SK-N-SH (cell line): ENCODE measurements around the gene SLAMF9. TPM values are rescaled to one million over a fixed set of nuclear protein-coding genes. Genes with fewer than 3 reads are reported as not detected.

ENCODE experiments used
- CTCF ChIA-PET: fragments of 300-600, 350-600 bp; formaldehyde crosslinking; extraction: SDS; loops from one replicate; lab custom pipeline; 2021; lab: Yijun Ruan, JAX
- POLR2A ChIA-PET: fragments of 350-600 bp; sonication (Branson Sonifier 250); formaldehyde crosslinking; extraction: SDS; loops from one replicate; lab custom pipeline; 2020; ENCODE audit warnings: antibody characterized with exemption, inconsistent platforms; lab: Yijun Ruan, JAX
- DNase-seq: peaks from one replicate; pipeline ENCODE4 v3.0.0; 2012
- H2AFZ ChIP-seq: fragments of 200-600 bp; sonication (generic); 2 replicates; pipeline ENCODE4 v1.8.1; 2016; ENCODE audit warnings: antibody characterized with exemption, mild to moderate bottlenecking, low read depth
- H3F3A ChIP-seq: fragments of 200-600 bp; sonication (generic); replicated peaks from 2 replicates; pipeline ENCODE3; 2016; ENCODE audit warnings: antibody characterized with exemption, mild to moderate bottlenecking; ENCODE audit not compliant: insufficient read depth
- H3K27ac ChIP-seq, 2 experiments: fragments of 200-500 bp in 1 of 2; fragments of 200-600 bp in 1 of 2; sonication (Bioruptor generic) in 1 of 2; sonication (generic), shearing (Covaris generic) in 1 of 2; 2 replicates each; pipeline versions ENCODE4 v1.5.1 to v1.6.1; 2014 to 2016; ENCODE audit warnings: low read depth in 2 of 2, inconsistent platforms in 1 of 2, low read length in 1 of 2, mild to moderate bottlenecking in 1 of 2, mixed read lengths in 1 of 2
- H3K27me3 ChIP-seq: fragments of 200-600 bp; sonication (generic), shearing (Covaris generic); 2 replicates; pipeline ENCODE4 v1.6.1; 2016; ENCODE audit warnings: mixed run types; ENCODE audit not compliant: insufficient read depth
- H3K36me3 ChIP-seq, 2 experiments: fragments of 200-500 bp in 1 of 2; fragments of 200-600 bp in 1 of 2; sonication (Bioruptor generic) in 1 of 2; sonication (generic) in 1 of 2; replicated peaks in 1 of 2; 2 replicates each; pipeline versions ENCODE3 to v1.5.1; 2014 to 2016; ENCODE audit warnings: low read length in 1 of 2, mild to moderate bottlenecking in 1 of 2; ENCODE audit not compliant: insufficient read depth in 2 of 2, control insufficient read depth in 1 of 2
- H3K4me1 ChIP-seq, 2 experiments: fragments of 200-500 bp in 1 of 2; fragments of 200-600 bp in 1 of 2; sonication (Bioruptor generic) in 1 of 2; sonication (generic), shearing (Covaris generic) in 1 of 2; 2 replicates each; pipeline versions ENCODE4 v1.5.1 to v1.6.1; 2014 to 2016; ENCODE audit warnings: low read depth in 1 of 2, low read length in 1 of 2, mixed run types in 1 of 2; ENCODE audit not compliant: insufficient read depth in 2 of 2, control insufficient read depth in 1 of 2
- H3K4me2 ChIP-seq: fragments of 200-600 bp; sonication (generic), shearing (Covaris generic); 2 replicates; pipeline ENCODE4 v1.6.1; 2017; ENCODE audit warnings: mixed run types
- H3K4me3 ChIP-seq, 2 experiments: fragments of 200-500 bp in 1 of 2; fragments of 200-600 bp in 1 of 2; sonication (Bioruptor generic) in 1 of 2; sonication (generic), shearing (Covaris generic) in 1 of 2; 2 replicates each; pipeline versions ENCODE4 v1.5.1 to v1.8.1; 2014 to 2016; ENCODE audit warnings: low read depth in 2 of 2, inconsistent platforms in 1 of 2, low read length in 1 of 2, mild to moderate bottlenecking in 1 of 2, mixed read lengths in 1 of 2, moderate library complexity in 1 of 2
- H3K79me2 ChIP-seq: fragments of 200-600 bp; sonication (generic); 2 replicates; pipeline ENCODE4 v1.8.1; 2017; ENCODE audit warnings: mild to moderate bottlenecking; ENCODE audit not compliant: insufficient read depth
- H3K9ac ChIP-seq: fragments of 200-600 bp; sonication (generic); 2 replicates; pipeline ENCODE4 v1.6.1; 2017; ENCODE audit warnings: mixed run types
- H3K9me2 ChIP-seq: fragments of 200-600 bp; sonication (generic); 2 replicates; pipeline ENCODE4 v1.6.1; 2017; ENCODE audit warnings: mixed run types
- H3K9me3 ChIP-seq: fragments of 200-600 bp; sonication (generic); 2 replicates; pipeline ENCODE4 v1.6.1; 2017; ENCODE audit warnings: mixed run types, mild to moderate bottlenecking, moderate library complexity
- H4K20me1 ChIP-seq: fragments of 200-600 bp; sonication (generic); 2 replicates; pipeline ENCODE4 v1.6.1; 2017; ENCODE audit warnings: mild to moderate bottlenecking, mixed run types; ENCODE audit not compliant: insufficient read depth
- CHD2 ChIP-seq: fragments of 150-350 bp; IDR thresholded peaks from 2 replicates; pipeline ENCODE4 v1.6.1; 2018; ENCODE audit warnings: low read length; ENCODE audit not compliant: partially characterized antibody
- ELF1 ChIP-seq: IDR thresholded peaks from 2 replicates; pipeline ENCODE4 v1.4.0; 2012
- EP300 ChIP-seq, 2 experiments: IDR thresholded peaks; 2 replicates each; pipeline versions ENCODE4 v1.4.0 to v1.6.1; 2012; ENCODE audit warnings: borderline replicate concordance in 1 of 2, low read depth in 1 of 2, low read length in 1 of 2
- EZH2phosphoT487 ChIP-seq: fragments of 200-600 bp; sonication (generic); IDR thresholded peaks from 2 replicates; pipeline ENCODE4 v1.6.1; 2017; ENCODE audit warnings: low read depth, mixed run types, mild to moderate bottlenecking, antibody characterized with exemption, moderate library complexity, borderline replicate concordance
- FOSL2 ChIP-seq: IDR thresholded peaks from 2 replicates; pipeline ENCODE4 v1.4.0; 2012; ENCODE audit warnings: low read depth, mild to moderate bottlenecking, moderate library complexity, borderline replicate concordance
- FOXM1 ChIP-seq: IDR thresholded peaks from 2 replicates; pipeline ENCODE4 v1.4.0; 2012; ENCODE audit warnings: low read depth, mild to moderate bottlenecking
- GATA2 ChIP-seq: sonication (generic); formaldehyde crosslinking; IDR thresholded peaks from 2 replicates; pipeline ENCODE4 v1.5.0; 2020; ENCODE audit warnings: mild to moderate bottlenecking, missing genetic modification reagents
- JUND ChIP-seq: IDR thresholded peaks from 2 replicates; pipeline ENCODE4 v1.4.0; 2012
- MXI1 ChIP-seq: IDR thresholded peaks from 2 replicates; pipeline ENCODE4 v1.6.1; 2012; ENCODE audit warnings: mild to moderate bottlenecking, low read depth, low read length, improper control_type of control experiment
- NFIC ChIP-seq: IDR thresholded peaks from 2 replicates; pipeline ENCODE4 v1.4.0; 2012; ENCODE audit warnings: borderline replicate concordance
- NRF1 ChIP-seq: IDR thresholded peaks from 2 replicates; pipeline ENCODE4 v1.6.1; 2012; ENCODE audit warnings: low read depth, mild to moderate bottlenecking, low read length
- POLR2AphosphoS5 ChIP-seq: IDR thresholded peaks from 2 replicates; pipeline ENCODE4 v1.6.1; 2012; ENCODE audit warnings: low read depth, low read length
- RAD21 ChIP-seq: IDR thresholded peaks from 2 replicates; pipeline ENCODE4 v1.6.1; 2012; ENCODE audit warnings: mild to moderate bottlenecking, low read length
- SMC3 ChIP-seq: IDR thresholded peaks from 2 replicates; pipeline ENCODE4 v1.6.1; 2012; ENCODE audit warnings: low read depth, low read length, improper control_type of control experiment
- TAF1 ChIP-seq: IDR thresholded peaks from 2 replicates; pipeline ENCODE4 v1.6.1; 2012; ENCODE audit warnings: low read depth, mild to moderate bottlenecking, low read length, moderate library complexity, borderline replicate concordance
- WGBS: methylation state at CpG from one replicate; pipeline ENCODE4 v1.1.6; 2017; ENCODE audit warnings: low lambda C conversion rate; 5-methylcytosine and 5-hydroxymethylcytosine counted together
- polyA plus RNA-seq, 3 experiments: library from polyadenylated mRNA; depleted of rRNA; stranded (reverse); fragments of >200 nt; gene quantifications; 2 replicates each; pipeline ENCODE4 v1.2.3, GENCODE V29; 2012
- TF ChIP-seq, protein P1 (sequence below): fragments of 150-350 bp; IDR thresholded peaks from 2 replicates; pipeline ENCODE4 v1.6.1; 2017; ENCODE audit warnings: antibody characterized with exemption, low read length, low read depth, borderline replicate concordance
- TF ChIP-seq, protein P2 (sequence below): IDR thresholded peaks from 2 replicates; pipeline ENCODE4 v1.4.0; 2012; ENCODE audit warnings: low read depth, borderline replicate concordance
- TF ChIP-seq, protein P3 (sequence below): IDR thresholded peaks from 2 replicates; pipeline ENCODE4 v1.4.0; 2012; ENCODE audit warnings: low read depth
- TF ChIP-seq, protein P4 (sequence below): IDR thresholded peaks from 2 replicates; pipeline ENCODE4 v1.6.1; 2012; ENCODE audit warnings: mild to moderate bottlenecking, low read depth, low read length, moderate library complexity
- TF ChIP-seq, protein P5 (sequence below): IDR thresholded peaks from 2 replicates; pipeline ENCODE4; 2012

SLAMF9 gene
- polyA plus RNA-seq, 1 of the 3 experiments (the other 2 are of a cell fraction), result 0.12 TPM

DNA sequence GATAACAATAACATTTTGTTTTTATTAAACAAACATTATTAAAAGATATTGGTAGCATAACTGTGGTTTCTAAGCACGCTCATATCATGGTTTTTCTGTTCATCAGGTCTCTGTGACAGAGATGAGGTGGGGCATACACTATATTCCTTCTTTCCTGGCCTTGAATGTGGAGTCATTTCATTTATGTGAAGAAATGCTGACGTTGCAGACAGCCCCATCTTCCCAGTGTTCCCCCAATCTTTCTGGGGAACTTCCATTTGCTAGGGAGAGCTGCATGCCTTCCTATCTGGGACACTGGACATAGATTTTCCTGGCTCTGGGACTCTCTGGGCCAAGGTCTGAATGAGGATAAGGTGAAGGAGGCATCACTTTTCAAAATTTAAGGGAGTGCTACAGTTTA is 47.4 kb upstream of the SLAMF9 start (continued):
- TF ChIP-seq, protein P1, sequence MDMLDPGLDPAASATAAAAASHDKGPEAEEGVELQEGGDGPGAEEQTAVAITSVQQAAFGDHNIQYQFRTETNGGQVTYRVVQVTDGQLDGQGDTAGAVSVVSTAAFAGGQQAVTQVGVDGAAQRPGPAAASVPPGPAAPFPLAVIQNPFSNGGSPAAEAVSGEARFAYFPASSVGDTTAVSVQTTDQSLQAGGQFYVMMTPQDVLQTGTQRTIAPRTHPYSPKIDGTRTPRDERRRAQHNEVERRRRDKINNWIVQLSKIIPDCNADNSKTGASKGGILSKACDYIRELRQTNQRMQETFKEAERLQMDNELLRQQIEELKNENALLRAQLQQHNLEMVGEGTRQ, result no peak
- TF ChIP-seq NRF1, result no peak
- TF ChIP-seq CHD2, result no peak
- no peak for TF ChIP-seq POLR2AphosphoS5
- TF ChIP-seq, all 33 proteins: peak for 0

DNA sequence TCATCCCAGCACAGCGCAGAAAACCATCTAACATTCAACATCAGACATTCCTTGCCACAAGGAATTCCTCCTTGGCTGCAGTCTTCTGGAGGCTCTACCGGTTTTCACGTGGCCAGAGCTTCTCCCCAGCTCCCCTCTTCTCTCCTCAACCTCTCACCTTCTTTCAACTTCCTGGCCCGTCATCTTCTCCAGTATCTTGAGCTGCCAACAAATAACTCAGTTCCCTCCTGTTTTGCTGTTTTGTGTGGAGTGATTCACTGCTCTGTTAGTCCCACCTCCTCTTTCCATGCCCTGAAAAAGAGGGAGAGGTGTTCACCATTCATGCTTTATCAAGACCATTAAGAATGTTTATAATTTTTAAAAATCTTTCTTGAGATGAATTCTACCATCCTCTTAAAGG is 45.2 kb upstream of the SLAMF9 start:
- POLR2A ChIA-PET, result no interaction called here
- Histone ChIP-seq H3K9ac (no peak overlapping the region), H3K27me3 (no peaks in the 10 kb centered on the region)
- CTCF ChIA-PET, result interaction anchor here (1.0 to 1.9 kb wide), 5 partner anchors 8 to 86 kb away, joined by 3 to 15 read pairs (median 3); partner anchors contain the start of gene TAGLN2
- no peak for TF ChIP-seq CHD2
- TF ChIP-seq, protein P2, sequence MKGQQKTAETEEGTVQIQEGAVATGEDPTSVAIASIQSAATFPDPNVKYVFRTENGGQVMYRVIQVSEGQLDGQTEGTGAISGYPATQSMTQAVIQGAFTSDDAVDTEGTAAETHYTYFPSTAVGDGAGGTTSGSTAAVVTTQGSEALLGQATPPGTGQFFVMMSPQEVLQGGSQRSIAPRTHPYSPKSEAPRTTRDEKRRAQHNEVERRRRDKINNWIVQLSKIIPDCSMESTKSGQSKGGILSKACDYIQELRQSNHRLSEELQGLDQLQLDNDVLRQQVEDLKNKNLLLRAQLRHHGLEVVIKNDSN, result no peak
- no peak for TF ChIP-seq EZH2phosphoT487
- TF ChIP-seq NFIC, result no peak
- no peak for TF ChIP-seq SMC3
- TF ChIP-seq GATA2 (CRISPR knock-in tag), result no peak
- TF ChIP-seq FOXM1, result no peak
- no peak for TF ChIP-seq ELF1
- TF ChIP-seq, all 33 proteins: peak for 0
- H3K36me3 ChIP-seq, result no peaks in the 10 kb centered on the region
- H3K9me3 ChIP-seq, result no peaks in the 10 kb centered on the region
- H3K79me2 ChIP-seq, result no peaks in the 10 kb centered on the region
- H2AFZ ChIP-seq, result peak overlapping the region; percentile 75; the same call in 1 of the 2 replicates
- H3K9me2 ChIP-seq, result no peaks in the 10 kb centered on the region
- WGBS, result 41% methylated on average over 4 of the region's 4 CpGs
- no peak overlapping the region for H3K4me2 ChIP-seq
- H3K27ac ChIP-seq, result no peak overlapping the region
- no peak for DNase-seq
- H4K20me1 ChIP-seq, result no peaks in the 10 kb centered on the region
- peaks cover 10% of the 10 kb centered on the region for H3F3A ChIP-seq
- no peak overlapping the region for H3K4me3 ChIP-seq
- H3K4me1 ChIP-seq, result no peaks in the 10 kb centered on the region

DNA sequence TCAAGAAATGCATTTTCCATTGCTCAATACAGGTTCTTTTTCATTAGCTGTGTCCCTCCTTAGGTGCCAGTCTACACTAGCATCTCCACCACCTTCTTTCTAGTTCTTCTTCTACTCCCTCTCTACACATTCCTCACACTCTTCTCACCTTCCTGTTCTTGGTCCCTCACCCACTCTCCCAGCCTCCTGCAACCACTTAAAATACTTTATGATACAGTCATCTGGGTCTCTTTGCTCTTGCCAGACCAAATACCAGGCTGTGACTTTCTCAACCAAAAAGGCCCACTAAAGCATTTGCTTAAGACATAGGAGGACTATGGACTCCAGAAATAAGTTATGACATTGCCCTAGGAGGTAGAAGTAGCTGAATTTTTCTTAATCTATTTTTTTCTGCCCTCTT is 42.6 kb upstream of the SLAMF9 start:
- H3K27ac ChIP-seq, result peak overlapping the region; percentile 59 to 78; a peak in 3 of 4 replicates
- no peaks in the 10 kb centered on the region for H3K4me1 ChIP-seq
- no peaks in the 10 kb centered on the region for H3K9me2 ChIP-seq
- H3K9ac ChIP-seq, result no peak overlapping the region
- POLR2A ChIA-PET, result no interaction called here
- no peaks in the 10 kb centered on the region for H4K20me1 ChIP-seq
- H3K4me3 ChIP-seq, result no peak overlapping the region
- H3K36me3 ChIP-seq, result no peaks in the 10 kb centered on the region
- DNase-seq, result no peak
- H2AFZ ChIP-seq, result no peak overlapping the region
- H3F3A ChIP-seq, result peaks cover 14% of the 10 kb centered on the region
- CTCF ChIA-PET, result interaction anchor here (0.8 to 6.3 kb wide), 2 partner anchors 9 to 10 kb away, joined by 3 to 65 read pairs; no protein-coding TSS in a partner anchor
- H3K27me3 ChIP-seq, result no peaks in the 10 kb centered on the region
- H3K79me2 ChIP-seq, result no peaks in the 10 kb centered on the region
- H3K9me3 ChIP-seq, result no peaks in the 10 kb centered on the region
- H3K4me2 ChIP-seq, result peak overlapping the region; percentile 43; the same call in 1 of the 2 replicates
- TF ChIP-seq TAF1 (0 out of 2 replicates have a peak, but pooled peaks have one; percentile 23), NFIC (peak; percentile 84), FOSL2 (peak; percentile 94), JUND (peak; percentile 78), NRF1 (no peak), MXI1 (no peak), RAD21 (no peak), EP300 (IDR thresholded peaks at IDR 0.05; ENCODE audit: borderline replicate concordance in 1 of 2, low read depth in 1 of 2, low read length in 1 of 2) (peak in 1 of 2 experiments; percentile 72; a peak in 2 of 4 replicates), FOXM1 (no peak)
- TF ChIP-seq, protein P3, sequence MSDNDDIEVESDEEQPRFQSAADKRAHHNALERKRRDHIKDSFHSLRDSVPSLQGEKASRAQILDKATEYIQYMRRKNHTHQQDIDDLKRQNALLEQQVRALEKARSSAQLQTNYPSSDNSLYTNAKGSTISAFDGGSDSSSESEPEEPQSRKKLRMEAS, result peak; percentile 38; the same call in 1 of the 2 replicates
- TF ChIP-seq, protein P4, sequence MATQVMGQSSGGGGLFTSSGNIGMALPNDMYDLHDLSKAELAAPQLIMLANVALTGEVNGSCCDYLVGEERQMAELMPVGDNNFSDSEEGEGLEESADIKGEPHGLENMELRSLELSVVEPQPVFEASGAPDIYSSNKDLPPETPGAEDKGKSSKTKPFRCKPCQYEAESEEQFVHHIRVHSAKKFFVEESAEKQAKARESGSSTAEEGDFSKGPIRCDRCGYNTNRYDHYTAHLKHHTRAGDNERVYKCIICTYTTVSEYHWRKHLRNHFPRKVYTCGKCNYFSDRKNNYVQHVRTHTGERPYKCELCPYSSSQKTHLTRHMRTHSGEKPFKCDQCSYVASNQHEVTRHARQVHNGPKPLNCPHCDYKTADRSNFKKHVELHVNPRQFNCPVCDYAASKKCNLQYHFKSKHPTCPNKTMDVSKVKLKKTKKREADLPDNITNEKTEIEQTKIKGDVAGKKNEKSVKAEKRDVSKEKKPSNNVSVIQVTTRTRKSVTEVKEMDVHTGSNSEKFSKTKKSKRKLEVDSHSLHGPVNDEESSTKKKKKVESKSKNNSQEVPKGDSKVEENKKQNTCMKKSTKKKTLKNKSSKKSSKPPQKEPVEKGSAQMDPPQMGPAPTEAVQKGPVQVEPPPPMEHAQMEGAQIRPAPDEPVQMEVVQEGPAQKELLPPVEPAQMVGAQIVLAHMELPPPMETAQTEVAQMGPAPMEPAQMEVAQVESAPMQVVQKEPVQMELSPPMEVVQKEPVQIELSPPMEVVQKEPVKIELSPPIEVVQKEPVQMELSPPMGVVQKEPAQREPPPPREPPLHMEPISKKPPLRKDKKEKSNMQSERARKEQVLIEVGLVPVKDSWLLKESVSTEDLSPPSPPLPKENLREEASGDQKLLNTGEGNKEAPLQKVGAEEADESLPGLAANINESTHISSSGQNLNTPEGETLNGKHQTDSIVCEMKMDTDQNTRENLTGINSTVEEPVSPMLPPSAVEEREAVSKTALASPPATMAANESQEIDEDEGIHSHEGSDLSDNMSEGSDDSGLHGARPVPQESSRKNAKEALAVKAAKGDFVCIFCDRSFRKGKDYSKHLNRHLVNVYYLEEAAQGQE, result no peak
- TF ChIP-seq, protein P5, sequence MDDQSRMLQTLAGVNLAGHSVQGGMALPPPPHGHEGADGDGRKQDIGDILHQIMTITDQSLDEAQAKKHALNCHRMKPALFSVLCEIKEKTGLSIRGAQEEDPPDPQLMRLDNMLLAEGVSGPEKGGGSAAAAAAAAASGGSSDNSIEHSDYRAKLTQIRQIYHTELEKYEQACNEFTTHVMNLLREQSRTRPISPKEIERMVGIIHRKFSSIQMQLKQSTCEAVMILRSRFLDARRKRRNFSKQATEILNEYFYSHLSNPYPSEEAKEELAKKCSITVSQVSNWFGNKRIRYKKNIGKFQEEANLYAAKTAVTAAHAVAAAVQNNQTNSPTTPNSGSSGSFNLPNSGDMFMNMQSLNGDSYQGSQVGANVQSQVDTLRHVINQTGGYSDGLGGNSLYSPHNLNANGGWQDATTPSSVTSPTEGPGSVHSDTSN, result 0 out of 2 replicates have a peak, but pooled peaks have one; percentile 8
